ENCODE results near the gene DNAH12. TPM values are rescaled to one million over a fixed set of nuclear protein-coding genes. Genes with fewer than 3 reads are reported as not detected.
A peak's percentile ranks its signal among the peaks of the same experiment; 100 is the strongest.

The DNAH12 gene
- total and polyA plus RNA-seq, 9 of the 15 experiments (the other 6 are each of a cell fraction or from before 2014, with no cell fraction given), result 0.01 to 0.04 (median 0.01) TPM; not detected in 5

DNA sequence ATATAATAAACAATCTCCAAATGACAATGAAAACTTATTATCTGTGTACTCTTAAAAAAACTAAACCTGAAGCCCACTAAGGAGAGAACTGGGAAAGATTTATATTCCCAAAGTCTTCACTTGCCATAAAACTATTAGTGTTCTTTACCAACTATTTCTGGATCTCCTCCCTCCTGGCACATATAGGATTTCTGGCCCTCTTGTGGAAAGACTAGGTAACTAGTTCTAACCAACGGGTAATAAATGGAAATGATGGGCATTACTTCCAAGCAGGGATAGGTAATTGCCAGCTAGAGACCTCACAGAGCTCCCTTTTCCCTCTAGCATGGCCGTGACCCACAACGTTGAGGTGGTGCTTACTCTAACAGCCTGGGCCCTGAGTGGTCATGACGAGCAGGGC, 110.1 kb downstream of the DNAH12 start (continued):
- TF ChIP-seq NCOA4 (IDR thresholded peaks at IDR 0.05; ENCODE audit: partially characterized antibody) (no peak), FOXJ3 (CRISPR knock-in tag; IDR thresholded peaks at IDR 0.05) (no peak), COPS2 (conservative IDR thresholded peaks at IDR 0.05) (no peak), YBX1 (IDR thresholded peaks at IDR 0.05) (no peak), ZNF224 (CRISPR knock-in tag; IDR thresholded peaks at IDR 0.05) (no peak), MED1 (CRISPR knock-in tag; IDR thresholded peaks at IDR 0.05; ENCODE audit: borderline replicate concordance) (no peak), GATAD2A (IDR thresholded peaks at IDR 0.05) (no peak), RAD21 (CRISPR knock-in tag; conservative IDR thresholded peaks at IDR 0.05 in 1 of 2, IDR thresholded peaks at IDR 0.05 in 1 of 2) (0 out of 4 replicates have a peak, but pooled peaks of 1 of the 2 experiments have one; percentile 34), MTF1 (CRISPR knock-in tag; IDR thresholded peaks at IDR 0.05; ENCODE audit: borderline replicate concordance) (no peak), HDGF (IDR thresholded peaks at IDR 0.05) (no peak), CEBPG (CRISPR knock-in tag; IDR thresholded peaks at IDR 0.05) (no peak), CEBPG (tag; conservative IDR thresholded peaks at IDR 0.05 in 1 of 2, IDR thresholded peaks at IDR 0.05 in 1 of 2) (no peak), ZNF384 (IDR thresholded peaks at IDR 0.05; ENCODE audit: low read depth, low read length) (no peak), TCF7L2 (IDR thresholded peaks at IDR 0.05; ENCODE audit: low read depth, low read length) (no peak), SPI1 (IDR thresholded peaks at IDR 0.05; ENCODE audit: borderline replicate concordance, low read depth, low read length) (no peak), ZNF274 (IDR thresholded peaks at IDR 0.05; ENCODE audit: borderline replicate concordance, low read depth, low read length) (no peak), SMC3 (conservative IDR thresholded peaks at IDR 0.05; ENCODE audit: insufficient read depth, low read depth, low read length) (0 out of 2 replicates have a peak, but pooled peaks have one; percentile 16)
- TF ChIP-seq, protein P1, sequence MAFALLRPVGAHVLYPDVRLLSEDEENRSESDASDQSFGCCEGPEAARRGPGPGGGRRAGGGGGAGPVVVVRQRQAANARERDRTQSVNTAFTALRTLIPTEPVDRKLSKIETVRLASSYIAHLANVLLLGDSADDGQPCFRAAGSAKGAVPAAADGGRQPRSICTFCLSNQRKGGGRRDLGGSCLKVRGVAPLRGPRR (CRISPR knock-in tag; IDR thresholded peaks at IDR 0.05), result no peak
- TF ChIP-seq, protein P2, sequence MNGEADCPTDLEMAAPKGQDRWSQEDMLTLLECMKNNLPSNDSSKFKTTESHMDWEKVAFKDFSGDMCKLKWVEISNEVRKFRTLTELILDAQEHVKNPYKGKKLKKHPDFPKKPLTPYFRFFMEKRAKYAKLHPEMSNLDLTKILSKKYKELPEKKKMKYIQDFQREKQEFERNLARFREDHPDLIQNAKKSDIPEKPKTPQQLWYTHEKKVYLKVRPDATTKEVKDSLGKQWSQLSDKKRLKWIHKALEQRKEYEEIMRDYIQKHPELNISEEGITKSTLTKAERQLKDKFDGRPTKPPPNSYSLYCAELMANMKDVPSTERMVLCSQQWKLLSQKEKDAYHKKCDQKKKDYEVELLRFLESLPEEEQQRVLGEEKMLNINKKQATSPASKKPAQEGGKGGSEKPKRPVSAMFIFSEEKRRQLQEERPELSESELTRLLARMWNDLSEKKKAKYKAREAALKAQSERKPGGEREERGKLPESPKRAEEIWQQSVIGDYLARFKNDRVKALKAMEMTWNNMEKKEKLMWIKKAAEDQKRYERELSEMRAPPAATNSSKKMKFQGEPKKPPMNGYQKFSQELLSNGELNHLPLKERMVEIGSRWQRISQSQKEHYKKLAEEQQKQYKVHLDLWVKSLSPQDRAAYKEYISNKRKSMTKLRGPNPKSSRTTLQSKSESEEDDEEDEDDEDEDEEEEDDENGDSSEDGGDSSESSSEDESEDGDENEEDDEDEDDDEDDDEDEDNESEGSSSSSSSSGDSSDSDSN (IDR thresholded peaks at IDR 0.05; ENCODE audit: borderline replicate concordance in 1 of 2, low read depth in 2 of 2, low read length in 2 of 2), result no peak
- TF ChIP-seq, protein P3, sequence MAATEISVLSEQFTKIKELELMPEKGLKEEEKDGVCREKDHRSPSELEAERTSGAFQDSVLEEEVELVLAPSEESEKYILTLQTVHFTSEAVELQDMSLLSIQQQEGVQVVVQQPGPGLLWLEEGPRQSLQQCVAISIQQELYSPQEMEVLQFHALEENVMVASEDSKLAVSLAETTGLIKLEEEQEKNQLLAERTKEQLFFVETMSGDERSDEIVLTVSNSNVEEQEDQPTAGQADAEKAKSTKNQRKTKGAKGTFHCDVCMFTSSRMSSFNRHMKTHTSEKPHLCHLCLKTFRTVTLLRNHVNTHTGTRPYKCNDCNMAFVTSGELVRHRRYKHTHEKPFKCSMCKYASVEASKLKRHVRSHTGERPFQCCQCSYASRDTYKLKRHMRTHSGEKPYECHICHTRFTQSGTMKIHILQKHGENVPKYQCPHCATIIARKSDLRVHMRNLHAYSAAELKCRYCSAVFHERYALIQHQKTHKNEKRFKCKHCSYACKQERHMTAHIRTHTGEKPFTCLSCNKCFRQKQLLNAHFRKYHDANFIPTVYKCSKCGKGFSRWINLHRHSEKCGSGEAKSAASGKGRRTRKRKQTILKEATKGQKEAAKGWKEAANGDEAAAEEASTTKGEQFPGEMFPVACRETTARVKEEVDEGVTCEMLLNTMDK (IDR thresholded peaks at IDR 0.05; ENCODE audit: borderline replicate concordance, insufficient read depth, low read depth, low read length, poor library complexity, severe bottlenecking), result peak; percentile 42
- TF ChIP-seq, protein P4, sequence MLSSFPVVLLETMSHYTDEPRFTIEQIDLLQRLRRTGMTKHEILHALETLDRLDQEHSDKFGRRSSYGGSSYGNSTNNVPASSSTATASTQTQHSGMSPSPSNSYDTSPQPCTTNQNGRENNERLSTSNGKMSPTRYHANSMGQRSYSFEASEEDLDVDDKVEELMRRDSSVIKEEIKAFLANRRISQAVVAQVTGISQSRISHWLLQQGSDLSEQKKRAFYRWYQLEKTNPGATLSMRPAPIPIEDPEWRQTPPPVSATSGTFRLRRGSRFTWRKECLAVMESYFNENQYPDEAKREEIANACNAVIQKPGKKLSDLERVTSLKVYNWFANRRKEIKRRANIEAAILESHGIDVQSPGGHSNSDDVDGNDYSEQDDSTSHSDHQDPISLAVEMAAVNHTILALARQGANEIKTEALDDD (IDR thresholded peaks at IDR 0.05), result peak; percentile 70
